GM12891 (cell line): Measurements from ENCODE around the gene RPS26.

Experiments used
- DNase-seq: peaks from one replicate; pipeline ENCODE4 v3.0.0; 2011; ENCODE audit warnings: low spot score; ENCODE audit not compliant: insufficient read length
- FAIRE-seq: peaks from 2 replicates; lab custom pipeline; 2011; peaks lifted over from hg19 to GRCh38; lab: Jason Lieb, UNC
- PAX5 ChIP-seq: IDR thresholded peaks from 2 replicates; pipeline ENCODE4 v1.6.1; 2011; ENCODE audit warnings: low read length, moderate library complexity, mild to moderate bottlenecking; ENCODE audit not compliant: insufficient read depth, severe bottlenecking
- POLR2A ChIP-seq: IDR thresholded peaks from 2 replicates; pipeline ENCODE4 v1.6.1; 2011; ENCODE audit warnings: low read depth, low read length, control low read depth
- POLR2AphosphoS5 ChIP-seq: IDR thresholded peaks from 2 replicates; pipeline ENCODE4 v1.6.1; 2011; ENCODE audit warnings: low read depth, low read length, control low read depth
- POU2F2 ChIP-seq: IDR thresholded peaks from 2 replicates; pipeline ENCODE4 v1.6.1; 2011; ENCODE audit warnings: low read depth, mild to moderate bottlenecking, control low read depth, low read length, moderate library complexity
- SPI1 ChIP-seq: IDR thresholded peaks from 2 replicates; pipeline ENCODE4 v1.6.1; 2011; ENCODE audit warnings: low read depth, low read length, control low read depth
- TAF1 ChIP-seq: IDR thresholded peaks from 2 replicates; pipeline ENCODE4 v1.6.1; 2011; ENCODE audit warnings: low read depth, low read length, control low read depth

RPS26 gene

DNA sequence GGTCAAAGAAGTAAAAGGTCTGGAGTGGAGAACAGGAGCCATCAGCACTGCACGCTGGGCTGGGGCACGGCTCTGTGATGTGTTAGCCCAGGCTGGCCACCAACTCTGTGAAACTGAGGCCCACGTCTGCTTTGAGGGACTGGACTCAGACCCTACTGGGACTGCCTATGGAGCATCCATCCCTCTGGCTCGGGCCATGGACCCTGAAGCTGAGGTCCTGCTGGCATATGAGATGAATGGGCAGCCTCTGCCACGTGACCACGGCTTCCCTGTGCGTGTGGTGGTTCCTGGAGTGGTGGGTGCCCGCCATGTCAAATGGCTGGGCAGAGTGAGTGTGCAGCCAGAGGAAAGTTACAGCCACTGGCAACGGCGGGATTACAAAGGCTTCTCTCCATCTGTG lies 37.5 kb upstream of the RPS26 start:
- DNase-seq, result no peak
- FAIRE-seq, result no peak
- no peak for TF ChIP-seq POLR2AphosphoS5
- no peak for TF ChIP-seq TAF1
- no peak for TF ChIP-seq POLR2A
- TF ChIP-seq POU2F2, result no peak
- no peak for TF ChIP-seq PAX5
- no peak for TF ChIP-seq SPI1

DNA sequence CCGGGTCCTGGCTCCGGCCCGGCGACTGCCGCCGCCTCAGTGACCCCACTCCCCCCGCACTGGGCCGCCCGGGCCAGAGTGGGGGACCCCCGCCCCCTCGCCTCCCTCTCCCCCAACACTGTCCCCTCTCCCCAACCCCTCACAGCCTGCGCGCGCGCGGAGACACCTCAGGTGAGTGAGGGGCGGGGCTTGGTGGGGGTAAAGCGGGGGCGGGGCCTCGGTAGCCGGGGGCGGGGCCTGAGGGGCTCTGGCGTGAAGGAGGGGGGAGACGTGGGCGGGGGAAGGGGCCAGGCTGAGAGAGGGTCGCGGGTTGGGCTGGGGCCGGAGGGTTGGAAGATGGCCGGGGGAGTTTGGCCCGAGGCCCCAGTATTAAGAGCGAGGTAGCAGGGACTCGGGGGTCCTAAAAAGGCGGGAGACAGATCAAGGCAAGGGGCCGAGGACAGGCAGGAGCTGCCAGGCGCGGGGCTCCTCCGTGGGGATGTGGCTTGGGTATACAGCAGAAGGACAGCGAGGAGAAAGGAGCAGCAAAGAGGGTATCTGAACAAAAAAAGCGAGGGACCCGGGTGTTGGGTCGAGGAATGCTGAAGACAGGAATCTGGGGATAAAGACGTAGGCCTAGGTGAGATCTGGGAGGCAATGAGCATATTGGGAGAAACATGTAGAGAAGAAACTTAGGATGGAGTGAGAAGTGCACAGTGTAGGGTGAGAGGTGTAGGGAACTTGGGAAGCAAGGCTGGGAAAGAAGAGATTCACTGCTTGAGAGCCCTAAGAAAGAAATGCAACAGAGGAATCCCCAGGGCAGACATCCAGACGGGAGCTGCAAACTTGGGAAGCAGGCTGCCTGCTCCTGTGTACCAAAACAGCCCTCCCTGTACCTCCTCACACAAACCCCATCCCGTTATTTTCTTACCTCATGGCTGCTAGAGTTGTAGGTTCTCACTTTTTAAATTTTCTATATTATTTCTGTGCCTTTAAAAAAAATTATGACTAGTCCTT lies 33.9 kb upstream of the RPS26 start:
- DNase-seq (peak; percentile 84), FAIRE-seq (no peak)
- TF ChIP-seq POLR2A (no peak), SPI1 (no peak), TAF1 (no peak), PAX5 (no peak), POU2F2 (no peak), POLR2AphosphoS5 (no peak)

GRCh38 chr12:56010111-56010570 lies 31.6 kb upstream of the RPS26 start:
- DNase-seq, result no peak
- no peak for FAIRE-seq
- no peak for TF ChIP-seq POU2F2
- no peak for TF ChIP-seq POLR2A
- no peak for TF ChIP-seq POLR2AphosphoS5

GRCh38 chr12:56011509-56012090 lies 30.1 kb upstream of the RPS26 start:
- TF ChIP-seq POLR2AphosphoS5 (no peak), PAX5 (no peak), POU2F2 (no peak), TAF1 (no peak), SPI1 (no peak), POLR2A (no peak)
- DNase-seq (no peak), FAIRE-seq (no peak)

- FAIRE-seq (no peak), DNase-seq (no peak)
Observed at GRCh38 chr12:56013482-56013881, 28.2 kb upstream of the RPS26 start.

DNA sequence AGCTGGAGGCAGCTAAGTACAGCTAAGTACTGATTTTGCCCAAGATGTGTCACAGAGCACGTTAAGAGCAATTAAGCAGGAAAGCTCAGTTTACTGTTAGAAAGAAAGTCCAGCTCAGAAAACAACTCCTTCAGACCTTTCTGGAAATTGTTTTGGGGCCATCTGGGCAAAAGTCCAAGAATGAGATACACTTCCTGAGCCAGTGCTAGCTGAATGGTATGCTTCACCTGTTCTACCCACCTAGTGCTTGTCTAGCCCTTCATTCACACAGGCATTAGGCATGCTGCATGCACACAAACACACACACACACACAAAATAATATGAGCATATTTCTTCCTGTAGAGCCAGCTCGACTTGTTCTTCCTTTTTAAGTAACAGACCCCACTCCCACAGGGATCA lies 27.5 kb upstream of the RPS26 start:
- DNase-seq, result no peak
- TF ChIP-seq POLR2AphosphoS5 (no peak), TAF1 (no peak), SPI1 (no peak), POLR2A (no peak), POU2F2 (no peak), PAX5 (no peak)
- FAIRE-seq, result no peak

More at GRCh38 chr12:56013482-56013881, 28.2 kb upstream of the RPS26 start:
- TF ChIP-seq POLR2A (no peak), SPI1 (no peak), POLR2AphosphoS5 (no peak), POU2F2 (no peak), PAX5 (no peak), TAF1 (no peak)

DNA sequence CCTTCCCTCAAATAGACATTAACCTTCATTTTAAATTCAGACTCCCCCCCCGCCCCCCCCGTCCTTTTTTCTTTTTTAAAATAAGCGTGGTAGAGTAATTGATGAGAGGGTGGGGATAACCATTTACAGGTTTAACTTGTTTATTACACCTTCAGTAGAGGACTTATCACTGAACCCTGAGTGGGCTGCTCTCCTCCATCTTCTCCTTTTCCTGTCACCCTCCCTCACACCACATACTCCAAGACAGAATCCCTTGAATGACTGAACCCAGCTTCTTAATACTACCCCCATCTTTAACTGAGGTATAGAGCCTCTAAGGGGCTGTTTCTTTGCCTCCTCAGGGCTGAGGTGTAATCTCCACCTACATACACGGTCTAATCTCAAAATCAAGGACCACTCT lies 24.5 kb upstream of the RPS26 start:
- TF ChIP-seq POU2F2 (no peak), POLR2A (no peak), PAX5 (no peak), POLR2AphosphoS5 (no peak), TAF1 (no peak), SPI1 (no peak)
- no peak for FAIRE-seq
- DNase-seq, result no peak

GRCh38 chr12:56018356-56018755 lies 23.4 kb upstream of the RPS26 start:
- no peak for FAIRE-seq
- DNase-seq, result no peak
- TF ChIP-seq POU2F2 (no peak), POLR2AphosphoS5 (no peak), POLR2A (no peak), PAX5 (no peak), TAF1 (no peak)

GRCh38 chr12:56020423-56021184 lies 21.1 kb upstream of the RPS26 start, which contains the start of gene IKZF4:
TSS of gene IKZF4 (plus strand) at chr12:56021043. CDS start at chr12:56021494, 451 bp downstream.
- DNase-seq (no peak), FAIRE-seq (no peak)
- TF ChIP-seq TAF1, result no peak
- peak; percentile 60; the same call in 1 of the 2 replicates for TF ChIP-seq SPI1
